NCI-H510A treated with DMSO at 0.1 percent for 48 hours (cell line): ENCODE results near the gene GPR151.
"Not testable (repeated sequence)": the region's sequence is repeated elsewhere in the genome, so short reads cannot be mapped to it uniquely, and the experiment has no call there.

Source experiments
- DNase-seq: peaks from one replicate; lab custom pipeline; 2025; lab: John Stamatoyannopoulos, UW

The GPR151 gene

DNA sequence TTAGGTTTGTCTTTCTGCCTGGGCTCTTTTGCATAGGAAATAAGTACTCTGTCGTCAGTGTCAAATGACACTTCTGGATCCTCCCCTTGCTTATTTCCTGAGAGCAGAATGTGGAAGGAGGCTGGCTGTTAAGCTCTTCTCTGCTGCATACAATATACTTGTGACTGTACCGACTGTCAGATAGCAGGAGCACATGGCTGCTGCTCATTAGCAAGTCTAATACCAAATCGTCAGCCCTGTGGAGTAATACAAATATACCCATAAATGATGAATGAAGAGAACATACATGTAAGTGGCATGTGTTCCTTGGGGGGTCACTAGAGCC lies at the start of gene GPR151:
GPR151 (minus strand) TSS at position 40 of the 325 bp plus-strand sequence. CDS start 77 bp downstream, outside the sequence.
- DNase-seq: peak; percentile 41

DNA sequence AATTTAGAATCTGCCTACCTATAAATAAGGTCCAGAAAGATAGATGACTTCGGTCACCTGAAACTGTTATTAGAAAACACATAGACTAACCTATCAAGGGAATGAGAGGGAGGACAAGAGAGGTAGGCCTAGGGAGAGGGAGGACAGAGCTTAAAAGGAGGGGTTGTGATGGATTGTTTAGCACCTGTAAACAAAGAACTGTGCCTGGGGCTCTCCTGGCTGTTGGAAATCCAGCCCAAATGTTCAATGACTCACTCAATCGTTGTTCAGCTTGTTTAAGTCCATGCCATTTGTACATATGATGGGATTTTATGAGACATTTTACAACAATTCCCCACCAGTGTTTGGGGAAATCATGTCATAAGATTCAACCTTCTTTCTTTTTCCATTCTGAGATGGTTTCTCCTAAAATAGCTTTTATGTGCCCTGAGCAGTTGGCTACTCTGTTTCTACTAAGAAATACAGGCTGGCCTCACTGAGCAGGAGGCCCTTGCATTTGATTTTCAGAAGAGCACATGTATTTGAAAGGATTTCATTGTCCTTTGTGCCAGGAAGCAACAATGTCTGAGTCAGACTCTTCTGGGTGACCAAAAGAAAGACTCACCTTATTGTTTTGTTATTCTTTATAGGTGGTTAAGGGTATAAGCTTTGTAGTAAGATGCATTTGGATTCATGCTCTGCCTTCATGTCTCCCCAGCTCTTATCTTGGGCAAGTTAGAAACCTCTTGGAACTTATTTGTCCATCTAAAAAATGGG lies 48.2 kb upstream of the GPR151 start:
- no peak for DNase-seq

DNA sequence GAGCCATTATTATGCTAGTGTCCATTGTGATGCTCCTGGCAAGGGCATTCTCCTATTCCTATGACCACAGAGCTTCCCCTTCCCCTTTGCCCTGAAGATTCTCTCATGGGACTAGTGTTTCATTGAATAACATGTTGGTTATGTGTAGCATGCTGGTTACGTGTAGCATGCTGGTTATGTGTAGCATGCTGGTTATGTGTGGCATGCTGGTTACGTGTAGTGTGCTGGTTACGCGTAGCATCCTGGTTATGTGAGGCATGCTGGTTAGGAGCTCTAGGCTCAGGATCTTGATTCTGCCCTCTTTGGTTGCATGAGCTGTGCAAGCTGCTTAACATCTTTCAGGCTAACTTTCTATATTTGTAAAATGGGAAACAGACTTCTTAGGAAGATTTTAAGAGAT lies 46.5 kb upstream of the GPR151 start:
- no peak for DNase-seq

DNA sequence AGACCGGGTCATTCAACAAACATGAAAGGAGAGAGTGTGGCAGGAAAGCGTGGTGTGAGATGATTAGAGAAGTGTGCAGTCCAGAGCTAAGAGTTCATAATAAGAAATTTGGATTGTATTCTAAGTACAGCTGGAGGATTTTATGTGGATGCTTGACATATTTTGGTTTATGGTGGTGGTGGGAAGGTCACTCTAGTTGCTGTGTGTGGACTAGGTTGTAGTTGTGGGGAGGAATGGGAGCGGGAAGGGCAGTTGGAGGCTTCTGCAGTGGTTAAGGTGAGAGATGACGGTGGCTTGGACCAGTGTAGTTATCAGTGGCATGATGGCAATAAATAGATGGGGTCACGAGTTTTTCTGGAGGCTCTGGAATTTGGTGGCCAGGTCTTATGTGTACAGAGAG lies 45.7 kb upstream of the GPR151 start:
- DNase-seq: no peak

DNA sequence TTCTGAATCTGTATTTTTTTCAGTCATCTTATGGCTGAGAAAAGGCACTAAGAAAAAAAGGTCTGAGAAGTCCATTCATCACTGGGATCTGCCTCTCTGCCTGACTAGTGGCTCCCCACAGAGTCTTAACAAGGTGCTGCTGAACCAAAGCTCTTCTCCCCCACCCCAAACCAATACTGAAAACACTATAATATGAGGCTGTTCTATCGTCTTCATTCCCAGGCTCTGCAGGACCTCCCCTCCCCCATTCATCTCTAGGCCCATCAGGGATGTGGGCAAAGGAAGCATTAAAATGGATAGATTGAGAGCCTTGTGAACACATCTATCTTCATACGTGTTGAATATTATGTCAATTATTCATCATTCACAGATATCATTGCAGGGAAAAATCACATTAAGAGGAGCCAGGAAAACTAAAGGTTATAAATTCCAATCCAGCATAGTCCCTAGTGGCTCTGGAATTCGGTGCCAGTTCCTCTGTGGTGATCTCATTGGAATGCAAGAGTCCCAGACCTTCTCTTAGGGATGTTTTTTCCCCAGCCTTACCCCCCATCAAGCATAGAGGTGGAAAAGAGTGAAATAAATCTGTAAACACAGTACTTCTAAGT lies 44.3 kb upstream of the GPR151 start:
- no peak for DNase-seq

DNA sequence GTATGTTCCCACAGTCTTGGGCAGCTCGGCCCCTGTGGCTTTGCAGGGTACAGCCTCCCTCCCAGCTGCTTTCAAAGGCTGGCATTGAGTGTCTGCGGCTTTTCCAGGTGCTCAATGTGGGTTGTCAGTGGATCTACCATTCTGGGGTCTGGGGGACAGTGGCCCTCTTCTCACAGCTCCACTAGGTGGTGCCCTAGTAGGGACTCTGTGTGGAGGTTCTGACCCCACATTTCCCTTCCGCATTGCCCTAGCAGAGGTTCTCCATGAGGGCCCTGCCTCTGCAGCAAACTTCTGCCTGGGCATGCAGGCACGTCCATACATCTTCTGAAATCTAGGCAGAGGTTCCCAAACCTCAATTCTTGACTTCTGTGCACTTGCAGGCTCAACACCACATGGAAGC lies 40.9 kb upstream of the GPR151 start:
- DNase-seq: not testable (repeated sequence)

DNA sequence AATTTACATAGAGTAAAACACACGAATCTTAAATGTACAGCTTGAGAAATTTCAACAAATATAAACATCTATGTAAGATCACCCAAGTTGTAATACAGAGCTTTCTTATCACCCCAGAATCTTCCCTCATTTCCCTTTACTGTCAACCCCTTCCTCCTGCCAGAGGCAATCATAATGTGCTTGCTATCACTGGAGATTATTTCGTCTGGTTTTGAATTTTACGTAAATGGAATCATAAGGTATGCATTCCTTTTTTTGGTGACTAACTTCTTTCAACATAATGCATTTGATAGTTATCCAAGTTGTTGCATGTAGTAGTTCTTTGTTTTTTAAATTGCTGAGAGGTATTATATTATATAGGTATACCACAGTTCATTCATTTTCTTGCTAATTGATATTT lies 37.5 kb upstream of the GPR151 start:
- no peak for DNase-seq

DNA sequence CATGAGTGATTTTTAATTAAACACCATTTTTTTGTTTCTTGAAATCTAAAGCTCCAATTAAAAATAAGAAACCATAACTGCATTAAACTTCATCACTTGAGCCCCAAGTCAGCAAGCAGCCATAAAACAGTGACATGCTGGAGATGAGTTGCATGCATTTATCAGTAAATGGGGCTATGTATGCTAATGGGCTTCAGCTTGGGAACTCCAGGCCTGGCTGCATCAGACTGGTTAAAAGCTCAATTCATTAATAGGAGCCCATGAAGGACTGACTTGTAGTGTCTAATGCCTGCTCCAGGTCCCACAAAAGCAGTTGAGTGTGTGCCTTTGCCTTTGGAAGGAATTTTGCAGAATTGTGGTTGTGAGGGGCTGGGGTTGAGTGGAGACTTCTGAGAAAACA lies 33.6 kb upstream of the GPR151 start:
- DNase-seq: no peak

DNA sequence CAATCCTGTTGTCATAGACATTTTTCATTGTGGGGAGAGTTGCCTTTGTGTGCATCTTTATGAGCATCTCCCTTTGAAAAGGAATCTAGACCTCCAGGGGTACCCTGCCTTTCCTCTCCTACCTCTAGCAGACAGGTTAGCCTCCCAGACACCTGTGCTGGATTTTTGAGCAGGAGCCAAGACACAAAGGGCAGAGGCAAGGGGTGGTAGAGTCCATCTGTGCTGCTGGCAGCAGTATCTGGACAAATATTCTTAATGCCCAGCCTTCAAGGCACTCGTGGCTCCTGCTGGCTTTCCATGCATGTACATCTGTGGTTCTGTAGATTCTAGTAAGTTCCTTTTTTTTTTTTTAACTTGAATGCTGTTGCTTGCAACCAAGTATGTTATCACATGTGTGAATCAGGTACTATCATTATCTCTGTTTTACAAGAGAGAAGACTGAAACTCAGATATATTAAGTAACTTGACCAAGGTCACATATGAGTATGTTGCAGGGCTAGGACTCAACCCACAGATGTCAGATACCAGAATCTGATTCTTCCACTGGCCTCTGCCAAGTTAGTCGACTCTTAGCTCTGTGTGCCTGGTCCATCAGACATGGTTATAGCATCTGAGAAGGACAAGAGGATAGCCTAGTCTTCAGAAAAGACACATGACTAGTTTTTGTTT lies 32.9 kb upstream of the GPR151 start:
- no peak for DNase-seq

DNA sequence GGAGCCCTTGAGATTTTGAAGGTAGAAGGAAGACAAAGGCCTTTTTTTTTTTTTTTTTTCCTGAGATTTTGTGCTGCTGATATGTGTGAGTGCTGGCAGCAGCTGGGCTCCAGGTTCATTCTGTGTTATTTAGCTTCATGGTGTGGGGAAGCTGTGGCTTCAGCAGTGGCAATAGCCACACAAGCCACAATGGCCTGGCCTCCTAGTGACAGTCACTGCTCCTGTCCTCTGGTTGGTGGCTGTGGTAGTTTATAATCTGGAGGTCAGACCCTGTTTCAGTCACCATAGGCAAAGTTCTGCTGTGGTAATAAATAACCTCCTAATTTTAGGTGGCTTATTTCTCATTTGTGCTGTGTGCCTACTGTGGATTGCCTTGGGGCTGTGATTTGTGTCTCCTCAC lies 28.2 kb upstream of the GPR151 start:
- no peak for DNase-seq

DNA sequence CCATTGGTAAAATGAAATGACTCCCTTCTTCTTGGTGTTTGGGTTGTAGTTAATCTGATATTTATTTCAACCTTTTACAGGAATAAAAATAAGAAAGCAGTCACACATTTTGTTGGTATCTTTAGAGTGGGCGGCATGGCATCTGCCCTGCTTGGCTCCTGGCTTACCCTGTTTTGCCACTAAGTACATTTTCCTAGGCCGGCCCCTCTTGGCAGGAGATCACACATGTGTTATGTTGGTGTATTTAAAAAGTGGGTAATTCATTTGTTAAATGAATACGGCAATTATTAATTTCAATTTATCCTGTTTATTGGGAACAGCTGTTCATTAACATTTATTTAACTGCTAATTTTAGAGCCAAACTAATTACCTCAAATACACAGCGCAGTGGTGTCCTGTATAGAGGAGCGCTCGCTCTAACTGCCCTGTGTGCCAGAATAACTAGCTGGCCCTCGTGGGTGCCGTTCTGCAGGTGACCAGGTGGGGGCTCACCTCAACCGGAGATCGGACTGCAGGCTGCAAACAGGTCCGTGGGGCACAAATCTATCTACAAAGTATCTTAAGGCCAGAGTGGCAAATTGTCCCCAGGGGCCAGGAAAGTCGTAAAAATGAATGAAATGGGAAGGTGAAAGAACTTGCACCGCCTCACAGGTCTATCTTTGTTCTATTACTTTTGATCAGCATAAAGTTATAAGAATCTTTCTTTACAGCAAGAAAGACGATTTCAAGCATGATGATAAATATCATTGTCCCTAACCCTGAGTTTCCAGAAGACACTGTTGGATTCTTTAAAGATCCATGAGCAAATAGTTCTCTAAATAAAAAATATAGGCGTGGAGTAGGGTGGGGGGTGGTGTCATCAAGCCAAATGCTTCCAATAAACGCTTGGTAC lies 26.2 kb upstream of the GPR151 start:
- peak; percentile 34 for DNase-seq

DNA sequence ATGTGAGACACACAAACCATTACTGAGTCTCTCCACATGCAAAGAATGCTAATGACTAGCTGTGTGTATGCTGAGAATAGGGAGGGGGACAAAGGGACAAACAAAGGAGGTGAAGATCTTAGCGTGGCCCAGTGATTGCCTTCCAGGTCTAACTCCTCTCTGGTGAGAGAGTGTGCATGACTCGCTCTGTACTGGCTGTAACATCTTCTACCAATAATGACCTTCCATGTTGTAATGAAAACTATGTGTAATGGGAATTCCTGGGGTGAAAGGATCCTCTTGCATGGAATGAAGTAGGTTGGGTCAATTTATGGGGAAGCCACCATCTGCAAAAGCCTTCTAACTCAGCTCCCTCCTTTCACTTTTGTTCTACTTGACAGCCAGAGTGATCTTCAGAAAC lies 24.4 kb upstream of the GPR151 start:
- no peak for DNase-seq

DNA sequence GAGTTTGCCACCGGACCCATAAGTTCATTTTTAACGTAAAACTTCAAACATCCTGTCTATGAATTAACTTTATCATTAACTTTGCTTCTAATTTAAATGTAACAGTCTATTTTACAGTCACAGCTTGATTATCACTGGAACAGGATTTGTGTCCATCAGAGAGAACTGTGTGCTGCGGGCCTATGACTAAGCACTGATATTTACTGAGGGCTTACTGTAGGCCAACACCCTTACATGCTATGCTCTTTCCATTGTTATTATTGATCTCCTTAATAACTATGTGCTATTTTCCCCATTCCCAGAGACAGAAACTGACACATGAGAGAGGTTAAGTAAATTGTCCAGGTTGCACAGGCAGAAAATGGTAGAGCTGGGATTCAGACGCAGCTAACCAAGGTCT lies 24.0 kb upstream of the GPR151 start:
- DNase-seq: no peak

DNA sequence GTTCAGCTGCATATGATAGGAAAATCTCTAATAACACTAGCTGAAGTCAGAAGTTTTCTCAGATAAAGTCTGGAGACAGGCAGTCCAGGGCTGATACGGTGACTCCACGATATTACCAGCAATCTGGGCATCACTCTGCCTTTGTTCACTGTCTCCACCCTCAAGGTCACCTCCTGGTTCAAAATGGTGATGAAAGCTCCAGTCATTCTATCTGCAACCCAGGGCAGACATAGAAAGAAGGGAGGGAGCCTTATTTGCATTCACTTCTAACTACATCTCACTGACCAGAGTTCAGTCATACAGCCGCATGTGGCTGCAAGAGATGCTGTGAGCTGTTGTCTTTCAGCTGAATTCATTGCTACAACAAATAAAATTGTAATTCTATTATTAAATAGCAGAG lies 22.4 kb upstream of the GPR151 start:
- DNase-seq: no peak

DNA sequence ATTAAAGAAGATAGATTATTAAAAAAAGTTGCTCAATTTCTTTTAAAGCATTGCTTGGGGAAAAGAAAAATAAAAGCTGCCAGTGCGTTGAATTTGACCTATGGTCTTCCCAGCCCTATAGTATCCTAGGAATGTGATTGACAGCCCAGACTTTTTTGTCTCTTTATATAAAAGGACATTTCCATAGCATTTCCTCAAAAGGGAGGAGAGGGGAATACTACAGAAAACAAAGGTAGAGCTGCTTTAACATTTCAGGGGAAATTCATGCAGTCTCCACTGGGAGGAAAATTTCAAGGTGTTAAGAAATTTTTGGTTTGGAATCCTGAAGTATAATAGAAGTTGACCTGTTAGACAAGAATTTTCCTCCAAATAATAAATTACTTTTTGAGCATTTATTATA lies 17.9 kb upstream of the GPR151 start:
- DNase-seq: no peak

DNA sequence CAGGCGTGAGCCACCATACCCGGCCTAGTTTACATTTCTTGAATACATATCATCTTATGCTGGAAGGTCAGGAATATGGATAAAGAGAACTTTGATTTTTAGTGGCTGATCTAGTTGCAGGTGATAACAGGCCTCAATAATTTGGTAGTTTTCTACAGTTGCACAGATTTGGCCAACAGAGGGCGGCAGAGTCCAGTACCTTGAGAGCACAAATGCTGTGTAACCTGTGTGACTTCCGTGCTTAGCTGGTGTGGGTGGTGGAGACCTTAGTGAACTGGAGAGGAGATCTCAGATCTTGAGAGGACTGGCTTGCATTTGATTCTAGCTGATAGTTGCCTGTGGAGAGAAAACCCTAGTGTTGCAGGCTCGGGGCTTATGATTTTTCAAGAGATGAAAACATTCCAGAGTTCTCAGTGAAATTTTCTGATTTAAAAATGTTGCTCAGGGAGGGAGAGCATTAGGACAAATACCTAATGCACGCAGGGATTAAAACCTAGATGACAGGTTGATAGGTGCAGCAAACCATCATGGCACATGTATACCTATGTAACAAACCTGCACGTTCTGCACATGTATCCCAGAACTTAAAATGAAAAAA lies 17.4 kb upstream of the GPR151 start:
- DNase-seq: peak; percentile 54

DNA sequence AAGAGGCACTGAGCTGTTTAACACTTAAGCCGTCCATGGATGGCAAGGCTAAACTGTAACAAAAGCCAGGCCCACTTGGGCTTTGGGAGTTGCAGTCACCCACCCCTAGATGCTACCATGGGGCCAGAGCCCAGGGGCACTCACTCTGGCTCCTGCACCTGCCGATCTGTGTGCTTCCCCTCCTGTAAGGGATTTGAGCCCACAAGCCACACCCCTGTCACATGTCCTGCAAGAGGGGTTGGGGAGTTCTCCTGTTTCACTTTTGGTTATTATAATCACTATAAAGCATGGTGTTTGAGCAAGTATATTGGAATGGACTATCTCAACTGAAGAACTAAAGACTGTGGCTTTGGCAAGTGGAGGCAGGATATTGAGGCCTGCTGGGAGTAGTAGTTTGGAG lies 14.0 kb upstream of the GPR151 start:
- DNase-seq: no peak

DNA sequence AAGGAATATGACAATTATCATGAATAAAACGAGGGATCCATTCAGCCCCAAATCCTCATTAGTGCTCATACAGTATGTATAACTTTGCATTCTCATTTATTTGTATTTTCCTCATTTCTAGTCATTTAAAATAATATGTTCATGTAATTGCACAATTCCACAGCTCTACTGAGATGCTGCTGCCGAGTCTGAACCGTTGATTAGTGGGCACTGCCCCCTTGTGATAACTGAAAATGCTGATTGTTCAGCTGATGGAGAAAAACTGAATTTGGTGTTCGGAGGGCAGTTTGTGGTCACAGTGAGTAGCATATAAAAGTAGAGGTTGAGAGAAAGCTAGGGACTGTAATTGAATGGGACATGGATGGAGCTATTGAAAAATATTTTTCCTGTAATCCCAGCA lies 12.2 kb upstream of the GPR151 start:
- no peak for DNase-seq

DNA sequence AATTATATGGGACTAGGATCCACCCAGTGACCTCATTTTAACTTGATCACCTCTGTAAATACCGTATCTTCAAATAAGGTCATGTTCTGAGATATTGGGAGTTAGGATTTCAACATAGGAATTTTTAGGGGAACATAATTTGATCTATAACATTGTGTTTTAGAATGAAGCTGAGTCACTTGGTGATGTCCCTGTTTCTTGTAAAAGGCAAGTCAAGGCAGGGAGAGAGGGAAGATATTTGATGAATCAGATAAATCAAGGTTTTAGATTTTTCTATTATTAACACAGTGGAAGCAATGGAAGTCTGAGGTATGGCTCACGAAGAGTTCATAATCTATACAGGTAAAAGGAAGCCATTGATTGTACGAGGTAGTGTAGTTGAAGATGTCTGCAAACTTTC lies 11.8 kb upstream of the GPR151 start:
- DNase-seq: no peak

DNA sequence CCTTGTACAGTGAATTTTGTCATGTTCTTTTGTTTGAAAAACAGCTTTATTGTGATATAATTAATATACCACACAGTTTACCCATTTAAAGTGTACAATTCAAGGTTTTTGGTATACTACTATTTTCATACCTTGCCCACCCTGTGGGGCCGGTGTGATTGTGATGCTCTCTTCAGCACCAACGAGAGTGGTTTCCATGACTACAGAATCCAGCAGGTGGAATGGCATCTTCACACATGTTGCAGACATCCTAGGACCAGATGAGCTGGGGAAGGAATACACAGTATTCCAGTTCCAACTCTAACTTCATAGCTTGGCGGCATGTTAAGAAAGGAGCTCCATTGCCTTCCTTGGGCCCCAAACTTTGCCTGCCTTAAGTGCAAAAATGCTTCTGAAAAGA lies 7.7 kb upstream of the GPR151 start:
- DNase-seq: no peak

DNA sequence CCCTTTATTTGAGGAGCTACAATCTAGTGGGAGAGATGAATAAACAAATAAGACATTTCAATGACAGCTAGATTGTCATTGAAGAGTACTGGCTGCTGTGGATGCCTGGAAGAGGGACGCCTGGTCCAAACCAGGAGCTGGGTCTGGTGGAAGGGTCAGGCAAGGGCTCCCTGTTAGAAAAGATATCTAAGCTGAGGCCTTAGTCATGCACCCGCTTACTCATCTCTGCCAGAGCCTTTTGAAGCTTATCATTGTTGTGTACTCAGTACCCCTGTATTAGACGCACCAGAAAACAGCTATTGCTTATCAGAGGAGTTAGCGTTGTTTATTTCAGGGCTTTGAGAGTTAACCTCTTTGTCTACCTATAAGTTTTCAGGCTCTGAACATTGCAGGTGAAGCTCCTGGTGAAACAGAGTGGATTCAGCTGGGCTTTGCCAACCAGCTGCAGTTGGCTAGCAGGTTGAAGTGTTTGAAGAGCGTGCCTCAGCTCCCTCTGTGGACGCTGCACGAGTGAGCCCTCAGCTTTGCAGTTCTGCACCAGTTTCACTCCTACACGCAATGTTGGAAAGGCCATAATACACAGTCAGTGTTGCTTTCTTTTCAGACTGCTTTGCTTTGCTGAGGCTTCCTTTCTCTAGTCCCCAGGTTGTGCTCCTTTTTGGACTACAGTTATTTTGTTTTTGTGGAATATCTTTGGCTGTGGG lies 5.6 kb upstream of the GPR151 start:
- DNase-seq: peak; percentile 24

DNA sequence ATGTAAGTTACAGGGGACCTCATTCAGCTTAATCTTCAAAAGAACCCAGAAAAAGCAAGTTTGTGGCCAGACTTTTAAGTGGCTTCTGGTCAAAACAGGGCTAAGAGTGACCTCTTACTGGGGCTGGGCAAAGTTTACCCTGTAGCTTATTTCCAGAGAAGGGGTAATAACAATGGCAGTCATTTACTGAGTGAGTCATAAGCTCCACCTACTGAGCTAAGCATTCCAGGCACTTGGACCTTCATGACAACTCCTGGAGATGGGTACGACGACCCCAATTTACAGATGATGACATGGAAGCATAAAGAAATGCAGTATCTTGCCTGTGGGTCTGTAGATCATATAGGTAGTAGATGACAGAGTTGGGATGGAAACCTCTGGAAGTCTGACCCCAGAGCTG lies 4.7 kb upstream of the GPR151 start:
- DNase-seq: no peak
